H1 (cell line): ENCODE results near the gene CYP1A2. TPM values are rescaled to one million over a fixed set of nuclear protein-coding genes. Genes with fewer than 3 reads are reported as not detected.

Experiments
- CTCF ChIA-PET: fragments of 300-600 bp; sonication (Branson Sonifier 250); formaldehyde crosslinking; loops from one replicate; lab custom pipeline; 2021; ENCODE audit not compliant: partially characterized antibody; lab: Charles Lee
- POLR2A ChIA-PET: fragments of 300-600 bp; sonication (Branson Sonifier 250); formaldehyde crosslinking; loops from one replicate; lab custom pipeline; 2021; ENCODE audit warnings: inconsistent platforms; ENCODE audit not compliant: partially characterized antibody; lab: Charles Lee
- DNase-seq, 2 experiments: peaks; one replicate each; pipeline versions ENCODE4 v3.0.0 to v3.0.0-alpha.2; 2010 to 2022; ENCODE audit warnings: low spot score in 2 of 2, low read depth in 1 of 2, mixed read lengths in 1 of 2
- FAIRE-seq: peaks from 2 replicates; lab custom pipeline; 2011; peaks lifted over from hg19 to GRCh38; lab: Jason Lieb, UNC
- H2AFZ ChIP-seq: 2 replicates; pipeline ENCODE4 v1.8.1; 2012; ENCODE audit warnings: low read length, inconsistent platforms
- H2AK5ac ChIP-seq: 2 replicates; pipeline ENCODE4 v1.6.1; 2013; ENCODE audit warnings: low read depth, low read length
- H2BK120ac ChIP-seq: replicated peaks from 2 replicates; pipeline ENCODE3; 2013; ENCODE audit warnings: low read depth, low read length, inconsistent platforms
- H2BK12ac ChIP-seq: 2 replicates; pipeline ENCODE4 v1.6.1; 2013; ENCODE audit warnings: low read depth, low read length
- H2BK15ac ChIP-seq: 2 replicates; pipeline ENCODE4 v1.6.1; 2013; ENCODE audit warnings: low read length
- H2BK20ac ChIP-seq: 2 replicates; pipeline ENCODE4 v1.6.1; 2013; ENCODE audit warnings: low read length
- H2BK5ac ChIP-seq: 2 replicates; pipeline ENCODE4 v1.6.1; 2013; ENCODE audit warnings: low read depth, low read length
- H3K14ac ChIP-seq: 2 replicates; pipeline ENCODE4 v1.6.1; 2013; ENCODE audit warnings: inconsistent platforms; ENCODE audit not compliant: insufficient read length
- H3K18ac ChIP-seq: 2 replicates; pipeline ENCODE4 v1.6.1; 2013; ENCODE audit warnings: low read length; ENCODE audit errors: extremely low read depth
- H3K23ac ChIP-seq: 2 replicates; pipeline ENCODE4 v1.6.1; 2013; ENCODE audit warnings: inconsistent platforms; ENCODE audit not compliant: insufficient read length
- H3K23me2 ChIP-seq: 2 replicates; pipeline ENCODE4 v1.6.1; 2013; ENCODE audit warnings: low read depth, low read length
- H3K27ac ChIP-seq: 2 replicates; pipeline ENCODE4 v1.6.1; 2011; ENCODE audit warnings: low read depth, low read length, inconsistent platforms
- H3K27me3 ChIP-seq, 4 experiments: replicated peaks in 1 of 4; 1 replicate in 1 of 4; 2 replicates in 3 of 4; pipeline versions ENCODE4 v1.6.1 to v1.8.1; 2011 to 2013; ENCODE audit warnings: low read length in 3 of 4, mild to moderate bottlenecking in 3 of 4, inconsistent platforms in 2 of 4, mixed read lengths in 2 of 4, moderate library complexity in 1 of 4; ENCODE audit not compliant: control insufficient read depth in 3 of 4, insufficient read depth in 3 of 4; ENCODE audit errors: extremely low read depth in 1 of 4
- H3K36me3 ChIP-seq, 4 experiments: 2 replicates each; pipeline versions ENCODE4 v1.6.1 to v1.8.1; 2011 to 2013; ENCODE audit warnings: mild to moderate bottlenecking in 4 of 4, low read length in 3 of 4, moderate library complexity in 2 of 4, control low read depth in 1 of 4, inconsistent platforms in 1 of 4; ENCODE audit not compliant: insufficient read depth in 4 of 4, control insufficient read depth in 2 of 4
- H3K4ac ChIP-seq: replicated peaks from 2 replicates; pipeline ENCODE3; 2013; ENCODE audit warnings: low read length, low read depth, mixed read lengths, inconsistent platforms; ENCODE audit not compliant: insufficient read length
- H3K4me1 ChIP-seq, 4 experiments: replicated peaks in 1 of 4; 1 replicate in 1 of 4; 2 replicates in 3 of 4; pipeline versions ENCODE4 v1.6.1 to v1.8.1; 2011 to 2013; ENCODE audit warnings: low read length in 3 of 4, inconsistent platforms in 2 of 4, mixed read lengths in 1 of 4; ENCODE audit not compliant: insufficient read depth in 4 of 4, control insufficient read depth in 3 of 4
- H3K4me2 ChIP-seq, 2 experiments: 2 replicates each; pipeline versions ENCODE4 v1.6.1 to v1.8.1; 2011 to 2013; ENCODE audit warnings: low read depth in 2 of 2, low read length in 2 of 2, control low read depth in 1 of 2, inconsistent platforms in 1 of 2, mild to moderate bottlenecking in 1 of 2; ENCODE audit not compliant: insufficient read depth in 1 of 2
- H3K4me3 ChIP-seq, 4 experiments: fragments of 200-600, 300-600 bp in 1 of 4; sonication (generic), shearing (Covaris generic), sonication (Bioruptor Twin) in 1 of 4; 2 replicates each; pipeline versions ENCODE4 v1.5.1 to v1.8.1; 2011 to 2016; ENCODE audit warnings: low read length in 4 of 4, low read depth in 3 of 4, control low read depth in 2 of 4, inconsistent platforms in 2 of 4, mild to moderate bottlenecking in 2 of 4, mixed read lengths in 1 of 4, moderate library complexity in 1 of 4; ENCODE audit not compliant: insufficient read depth in 2 of 4; ENCODE audit errors: extremely low read depth in 1 of 4
- H3K56ac ChIP-seq: replicated peaks from 2 replicates; pipeline ENCODE3; 2013; ENCODE audit warnings: low read depth, mild to moderate bottlenecking, mixed read lengths, low read length, inconsistent platforms; ENCODE audit not compliant: insufficient read length
- H3K79me1 ChIP-seq: 2 replicates; pipeline ENCODE4 v1.6.1; 2013; ENCODE audit warnings: low read depth, low read length, control low read depth
- H3K79me2 ChIP-seq, 2 experiments: 2 replicates each; pipeline versions ENCODE4 v1.6.1 to v1.8.1; 2012 to 2013; ENCODE audit warnings: low read length in 2 of 2, mild to moderate bottlenecking in 2 of 2, inconsistent platforms in 1 of 2; ENCODE audit not compliant: insufficient read depth in 2 of 2, control insufficient read depth in 1 of 2
- H3K9ac ChIP-seq, 4 experiments: replicated peaks in 1 of 4; 1 replicate in 1 of 4; 2 replicates in 3 of 4; pipeline versions ENCODE4 v1.6.1 to v1.8.1; 2011 to 2013; ENCODE audit warnings: low read depth in 3 of 4, low read length in 3 of 4, control low read depth in 2 of 4, mild to moderate bottlenecking in 2 of 4, moderate library complexity in 2 of 4, inconsistent platforms in 1 of 4; ENCODE audit errors: extremely low read depth in 1 of 4
- H3K9me3 ChIP-seq, 2 experiments: 2 replicates each; pipeline versions ENCODE4 v1.6.1 to v1.8.1; 2012 to 2013; ENCODE audit warnings: mild to moderate bottlenecking in 2 of 2, moderate library complexity in 2 of 2, control low read depth in 1 of 2, inconsistent platforms in 1 of 2, low read depth in 1 of 2, low read length in 1 of 2, mixed read lengths in 1 of 2; ENCODE audit not compliant: insufficient read depth in 2 of 2
- H4K20me1 ChIP-seq, 2 experiments: replicated peaks in 1 of 2; 2 replicates each; pipeline versions ENCODE3 to v1.8.1; 2011 to 2013; ENCODE audit warnings: inconsistent platforms in 2 of 2, low read length in 2 of 2, mild to moderate bottlenecking in 1 of 2; ENCODE audit not compliant: insufficient read depth in 2 of 2, control insufficient read depth in 1 of 2
- H4K5ac ChIP-seq: 2 replicates; pipeline ENCODE4 v1.6.1; 2013; ENCODE audit warnings: low read length, low read depth, mixed read lengths, inconsistent platforms; ENCODE audit not compliant: insufficient read length
- H4K8ac ChIP-seq: 2 replicates; pipeline ENCODE4 v1.8.0; 2013; ENCODE audit warnings: mild to moderate bottlenecking, moderate library complexity, low read length, inconsistent platforms; ENCODE audit not compliant: insufficient read depth; ENCODE audit errors: extremely low read depth
- H4K91ac ChIP-seq: replicated peaks from 2 replicates; pipeline ENCODE3; 2013; ENCODE audit warnings: low read length, mixed read lengths, inconsistent platforms; ENCODE audit not compliant: insufficient read length
- ATF3 ChIP-seq: IDR thresholded peaks from 2 replicates; pipeline ENCODE4 v1.6.1; 2011; ENCODE audit warnings: low read depth, mild to moderate bottlenecking, low read length; ENCODE audit not compliant: insufficient read depth
- CBX5 ChIP-seq: fragments of 300-800, 300-1000 bp; sonication (generic); IDR thresholded peaks from 2 replicates; pipeline ENCODE4 v1.7.1; 2016; ENCODE audit warnings: antibody characterized with exemption, low read length, low read depth
- CEBPB ChIP-seq: IDR thresholded peaks from 2 replicates; pipeline ENCODE4 v1.6.1; 2012; ENCODE audit warnings: low read depth, low read length
- EP300 ChIP-seq, 2 experiments: IDR thresholded peaks; 1 replicate in 1 of 2; 2 replicates in 1 of 2; pipeline ENCODE4 v1.6.1; 2011 to 2012; ENCODE audit warnings: low read depth in 2 of 2, low read length in 2 of 2, mild to moderate bottlenecking in 2 of 2, borderline replicate concordance in 1 of 2, inconsistent platforms in 1 of 2, moderate library complexity in 1 of 2
- JUND ChIP-seq: IDR thresholded peaks from 2 replicates; pipeline ENCODE4 v1.6.1; 2011; ENCODE audit warnings: mild to moderate bottlenecking, improper control_type of control experiment, low read length
- KDM1A ChIP-seq: fragments of 200-600, 300-600 bp; sonication (generic); IDR thresholded peaks from 2 replicates; pipeline ENCODE4 v1.7.1; 2016; ENCODE audit warnings: mild to moderate bottlenecking, low read length, borderline replicate concordance
- NANOG ChIP-seq: IDR thresholded peaks from 2 replicates; pipeline ENCODE4 v1.6.1; 2011; ENCODE audit warnings: low read length, low read depth, mild to moderate bottlenecking, inconsistent platforms; ENCODE audit not compliant: insufficient read depth, poor library complexity, severe bottlenecking
- POLR2A ChIP-seq, 2 experiments: IDR thresholded peaks; 1 replicate in 1 of 2; 2 replicates in 1 of 2; pipeline ENCODE4 v1.6.1; 2011; ENCODE audit warnings: low read depth in 2 of 2, low read length in 2 of 2, mild to moderate bottlenecking in 2 of 2; ENCODE audit errors: control extremely low read depth in 1 of 2
- SRF ChIP-seq: IDR thresholded peaks from 2 replicates; pipeline ENCODE4 v1.6.1; 2011; ENCODE audit warnings: mild to moderate bottlenecking, low read depth, low read length, moderate library complexity
- TCF12 ChIP-seq: IDR thresholded peaks from 2 replicates; pipeline ENCODE4 v1.6.1; 2011; ENCODE audit warnings: low read depth, mild to moderate bottlenecking, low read length
- TEAD4 ChIP-seq: IDR thresholded peaks from 2 replicates; pipeline ENCODE4 v1.6.1; 2012; ENCODE audit warnings: low read depth, low read length, inconsistent platforms, mixed read lengths
- USF2 ChIP-seq: IDR thresholded peaks from 2 replicates; pipeline ENCODE4 v1.6.1; 2011; ENCODE audit warnings: low read length, improper control_type of control experiment
- WGBS, 2 experiments: shearing (Covaris generic) in 1 of 2; methylation state at CpG; one replicate each; pipeline versions ENCODE4 v1.1.6 to v1.1.7; 2013 to 2015; ENCODE audit warnings: low lambda C conversion rate in 2 of 2, mixed read lengths in 2 of 2, inconsistent platforms in 1 of 2, low coverage in 1 of 2, missing lambda C conversion rate in 1 of 2; ENCODE audit not compliant: insufficient replicate concordance in 2 of 2, insufficient coverage in 1 of 2, insufficient read length in 1 of 2; ENCODE audit errors: extremely low coverage in 1 of 2, missing lambda C conversion rate in 1 of 2; 5-methylcytosine and 5-hydroxymethylcytosine counted together
- polyA plus RNA-seq, 7 experiments: library from polyadenylated mRNA; depleted of rRNA in 3 of 7; stranded (reverse) in 5 of 7; unstranded in 2 of 7; fragments of >200 nt in 5 of 7; fragments of 200-250 nt in 2 of 7; gene quantifications; 1 replicate in 5 of 7; 2 replicates in 1 of 7; 4 replicates in 1 of 7; pipeline versions ENCODE4 v1.2.1 to v1.2.3, GENCODE V29; 2011 to 2013; ENCODE audit warnings: missing spikeins in 2 of 7, mixed read lengths in 2 of 7
- total RNA-seq: library from RNA; stranded (reverse); fragmentation: NEBNext Ultra II Directional; extraction: Animal tissue kit (Norgen Biotek cat#: 25700); gene quantifications from 2 replicates; pipeline ENCODE4 v1.2.1, GENCODE V29; 2021

CYP1A2 gene
- total and polyA plus RNA-seq, 2 of the 8 experiments (the other 6 are each of a cell fraction or from before 2014, with no cell fraction given): not detected

- Histone ChIP-seq H2AK5ac (no peak overlapping the region), H3K4me3 (no peak overlapping the region), H3K27ac (no peak overlapping the region), H4K20me1 (no peaks in the 10 kb centered on the region), H3K36me3 (no peaks in the 10 kb centered on the region), H3K23ac (no peak overlapping the region), H3K27me3 (peaks cover 0 to 1% (median 0%) of the 10 kb centered on the region in 4 experiments; a peak in 4 of 7 replicates), H3K18ac (no peak overlapping the region), H2BK20ac (no peak overlapping the region), H3K23me2 (no peaks in the 10 kb centered on the region), H3K4me1 (no peaks in the 10 kb centered on the region), H3K9me3 (no peaks in the 10 kb centered on the region), H4K91ac (no peak overlapping the region), H2BK12ac (no peak overlapping the region), H2BK15ac (no peak overlapping the region), H3K79me1 (no peaks in the 10 kb centered on the region), H3K9ac (no peak overlapping the region), H3K79me2 (no peaks in the 10 kb centered on the region), H3K4me2 (no peak overlapping the region), H2BK120ac (no peak overlapping the region), H3K14ac (no peak overlapping the region), H4K5ac (no peak overlapping the region), H3K56ac (no peak overlapping the region), H2AFZ (no peak overlapping the region), H2BK5ac (no peak overlapping the region), H4K8ac (no peak overlapping the region), H3K4ac (no peak overlapping the region)
- no peak for TF ChIP-seq CEBPB
- TF ChIP-seq USF2: no peak
- TF ChIP-seq ATF3: no peak
- no peak for TF ChIP-seq NANOG
- TF ChIP-seq TEAD4: no peak
- TF ChIP-seq EP300 (IDR thresholded peaks at IDR 0.05; ENCODE audit: borderline replicate concordance in 1 of 2, low read depth in 2 of 2, low read length in 2 of 2): no peak
- no peak for TF ChIP-seq SRF
- no peak for TF ChIP-seq KDM1A
- no peak for TF ChIP-seq JUND
- TF ChIP-seq CBX5: no peak
- TF ChIP-seq POLR2A (IDR thresholded peaks at IDR 0.05; ENCODE audit: control extremely low read depth in 1 of 2, low read depth in 2 of 2, low read length in 2 of 2): no peak
- no peak for TF ChIP-seq TCF12
- DNase-seq (no peak), FAIRE-seq (no peak)
- WGBS, 2 experiments: 88% methylated on average over 3 of the region's 3 CpGs; no CpG with 5 or more reads in 1 of the 2 experiments
- CTCF ChIA-PET: interaction anchor here (0.7 to 1.8 kb wide), 3 partner anchors 10 to 157 kb away, joined by 3 read pairs; no protein-coding TSS in a partner anchor
- POLR2A ChIA-PET: interaction anchor here (0.7 to 1.6 kb wide), 2 partner anchors 22 to 25 kb away, joined by 3 to 4 read pairs; no protein-coding TSS in a partner anchor
These were observed 13.3 kb upstream of the CYP1A2 start for GRCh38 chr15:74735305-74735704.
